Progenitor cell of endocrine pancreas (in vitro differentiated cells): ENCODE results near the gene TSKS. TPM values are rescaled to one million over a fixed set of nuclear protein-coding genes. Genes with fewer than 3 reads are reported as not detected.

Experiments used
- DNase-seq: peaks from one replicate; pipeline ENCODE4 v3.0.0; 2021; ENCODE audit warnings: low spot score; ENCODE audit not compliant: unreplicated experiment
- H3K27ac Mint-ChIP-seq: 2 replicates; pipeline ENCODE4 v1.8.0; 2021; ENCODE audit warnings: mild to moderate bottlenecking, moderate library complexity, mixed read lengths
- H3K27me3 Mint-ChIP-seq: 2 replicates; pipeline ENCODE4 v1.8.0; 2021; ENCODE audit warnings: mixed read lengths
- H3K36me3 Mint-ChIP-seq: 2 replicates; pipeline ENCODE4 v1.8.0; 2022; ENCODE audit warnings: mixed read lengths; ENCODE audit not compliant: insufficient read depth
- H3K4me1 Mint-ChIP-seq: 2 replicates; pipeline ENCODE4 v1.8.0; 2021; ENCODE audit warnings: low read depth, mixed read lengths
- H3K4me3 Mint-ChIP-seq: 2 replicates; pipeline ENCODE4 v1.8.0; 2021; ENCODE audit warnings: low read depth, mild to moderate bottlenecking, moderate library complexity, mixed read lengths
- H3K9me3 Mint-ChIP-seq: 2 replicates; pipeline ENCODE4 v1.8.0; 2021; ENCODE audit warnings: low read depth, mixed read lengths
- CTCF ChIP-seq: fragments of 200-600 bp; sonication (generic); IDR thresholded peaks from one replicate; pipeline ENCODE4 v1.5.0; 2021; ENCODE audit warnings: antibody characterized with exemption, mild to moderate bottlenecking; ENCODE audit not compliant: unreplicated experiment
- total RNA-seq: library from RNA; stranded (reverse); gene quantifications from 2 replicates; pipeline ENCODE4 v1.2.1, GENCODE V29; 2021

The TSKS gene
- total RNA-seq, 1 donor from 2014 or later = not detected

- Mint-ChIP-seq H3K36me3 (peaks cover 14% of the 10 kb centered on the region), H3K27ac (no peak overlapping the region), H3K27me3 (no peaks in the 10 kb centered on the region), H3K4me3 (no peak overlapping the region), H3K4me1 (no peaks in the 10 kb centered on the region), H3K9me3 (no peaks in the 10 kb centered on the region)
- no peak for TF ChIP-seq CTCF
- DNase-seq = no peak
These were observed 29.9 kb upstream of the TSKS start for GRCh38 chr19:49792829-49793560.

GRCh38 chr19:49791776-49792445, 28.8 kb upstream of the TSKS start:
- no peaks in the 10 kb centered on the region for H3K4me1 Mint-ChIP-seq
- no peaks in the 10 kb centered on the region for H3K9me3 Mint-ChIP-seq
- H3K4me3 Mint-ChIP-seq = no peak overlapping the region
- H3K27ac Mint-ChIP-seq = no peak overlapping the region
- H3K27me3 Mint-ChIP-seq = no peaks in the 10 kb centered on the region
- DNase-seq = no peak
- peaks cover 16% of the 10 kb centered on the region for H3K36me3 Mint-ChIP-seq
- TF ChIP-seq CTCF = no peak

- peaks cover 20% of the 10 kb centered on the region for H3K36me3 Mint-ChIP-seq
These were observed 27.8 kb upstream of the TSKS start for GRCh38 chr19:49790866-49791265.

GRCh38 chr19:49788857-49789256, 25.8 kb upstream of the TSKS start:
- Mint-ChIP-seq H3K4me3 (no peak overlapping the region), H3K27ac (no peak overlapping the region), H3K4me1 (peaks cover 4% of the 10 kb centered on the region), H3K36me3 (peaks cover 25% of the 10 kb centered on the region), H3K9me3 (no peaks in the 10 kb centered on the region), H3K27me3 (no peaks in the 10 kb centered on the region)
- no peak for TF ChIP-seq CTCF
- no peak for DNase-seq

More at GRCh38 chr19:49790866-49791265, 27.8 kb upstream of the TSKS start:
- no peaks in the 10 kb centered on the region for H3K9me3 Mint-ChIP-seq
- DNase-seq = no peak
- H3K4me3 Mint-ChIP-seq = no peak overlapping the region
- no peak overlapping the region for H3K27ac Mint-ChIP-seq
- H3K27me3 Mint-ChIP-seq = no peaks in the 10 kb centered on the region
- TF ChIP-seq CTCF = no peak
- peaks cover 4% of the 10 kb centered on the region for H3K4me1 Mint-ChIP-seq

GRCh38 chr19:49787746-49788145, 24.6 kb upstream of the TSKS start:
- no peak overlapping the region for H3K27ac Mint-ChIP-seq

More at GRCh38 chr19:49787746-49788145, 24.6 kb upstream of the TSKS start:
- Mint-ChIP-seq H3K36me3 (peaks cover 24% of the 10 kb centered on the region), H3K27me3 (no peaks in the 10 kb centered on the region), H3K4me1 (peaks cover 4% of the 10 kb centered on the region), H3K4me3 (no peak overlapping the region), H3K9me3 (no peaks in the 10 kb centered on the region)
- DNase-seq = no peak
- no peak for TF ChIP-seq CTCF
